Measurements from ENCODE around the gene PPFIBP1.
A peak's percentile ranks its signal among the peaks of the same experiment; 100 is the strongest.

PPFIBP1 gene

DNA sequence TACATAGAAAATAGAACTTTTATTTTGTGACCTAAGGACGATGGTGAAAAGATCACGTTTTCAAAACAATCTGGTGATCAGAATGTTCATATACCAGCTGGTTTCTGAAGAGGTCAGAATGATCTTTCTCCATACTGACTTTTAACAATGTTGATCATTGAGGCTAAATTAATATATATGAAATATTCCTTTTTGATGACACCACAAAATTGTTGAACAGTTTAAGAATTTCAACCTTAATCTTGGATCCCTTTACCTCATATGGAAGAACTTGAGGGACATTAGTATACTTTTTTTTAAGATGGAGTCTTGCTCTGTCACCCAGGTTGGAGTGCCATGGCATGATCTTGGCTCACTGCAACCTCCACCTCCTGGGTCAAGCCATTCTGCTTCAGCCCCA is 169.4 kb downstream of the PPFIBP1 start:
- DNase-seq (ENCODE audit: low read depth) = no peak
- TF ChIP-seq POLR2A (IDR thresholded peaks at IDR 0.05; ENCODE audit: extremely low read depth, insufficient read length) = no peak
- no peak for TF ChIP-seq MYC (IDR thresholded peaks at IDR 0.05; ENCODE audit: low read depth, low read length)
- TF ChIP-seq, protein P1, sequence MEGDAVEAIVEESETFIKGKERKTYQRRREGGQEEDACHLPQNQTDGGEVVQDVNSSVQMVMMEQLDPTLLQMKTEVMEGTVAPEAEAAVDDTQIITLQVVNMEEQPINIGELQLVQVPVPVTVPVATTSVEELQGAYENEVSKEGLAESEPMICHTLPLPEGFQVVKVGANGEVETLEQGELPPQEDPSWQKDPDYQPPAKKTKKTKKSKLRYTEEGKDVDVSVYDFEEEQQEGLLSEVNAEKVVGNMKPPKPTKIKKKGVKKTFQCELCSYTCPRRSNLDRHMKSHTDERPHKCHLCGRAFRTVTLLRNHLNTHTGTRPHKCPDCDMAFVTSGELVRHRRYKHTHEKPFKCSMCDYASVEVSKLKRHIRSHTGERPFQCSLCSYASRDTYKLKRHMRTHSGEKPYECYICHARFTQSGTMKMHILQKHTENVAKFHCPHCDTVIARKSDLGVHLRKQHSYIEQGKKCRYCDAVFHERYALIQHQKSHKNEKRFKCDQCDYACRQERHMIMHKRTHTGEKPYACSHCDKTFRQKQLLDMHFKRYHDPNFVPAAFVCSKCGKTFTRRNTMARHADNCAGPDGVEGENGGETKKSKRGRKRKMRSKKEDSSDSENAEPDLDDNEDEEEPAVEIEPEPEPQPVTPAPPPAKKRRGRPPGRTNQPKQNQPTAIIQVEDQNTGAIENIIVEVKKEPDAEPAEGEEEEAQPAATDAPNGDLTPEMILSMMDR (IDR thresholded peaks at IDR 0.05; ENCODE audit: low read depth, low read length) = no peak
- TF ChIP-seq, protein P2, sequence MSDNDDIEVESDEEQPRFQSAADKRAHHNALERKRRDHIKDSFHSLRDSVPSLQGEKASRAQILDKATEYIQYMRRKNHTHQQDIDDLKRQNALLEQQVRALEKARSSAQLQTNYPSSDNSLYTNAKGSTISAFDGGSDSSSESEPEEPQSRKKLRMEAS (IDR thresholded peaks at IDR 0.05; ENCODE audit: low read depth, low read length) = no peak
- no peak overlapping the region for H3K4me3 ChIP-seq (ENCODE audit: low read depth, low read length)

DNA sequence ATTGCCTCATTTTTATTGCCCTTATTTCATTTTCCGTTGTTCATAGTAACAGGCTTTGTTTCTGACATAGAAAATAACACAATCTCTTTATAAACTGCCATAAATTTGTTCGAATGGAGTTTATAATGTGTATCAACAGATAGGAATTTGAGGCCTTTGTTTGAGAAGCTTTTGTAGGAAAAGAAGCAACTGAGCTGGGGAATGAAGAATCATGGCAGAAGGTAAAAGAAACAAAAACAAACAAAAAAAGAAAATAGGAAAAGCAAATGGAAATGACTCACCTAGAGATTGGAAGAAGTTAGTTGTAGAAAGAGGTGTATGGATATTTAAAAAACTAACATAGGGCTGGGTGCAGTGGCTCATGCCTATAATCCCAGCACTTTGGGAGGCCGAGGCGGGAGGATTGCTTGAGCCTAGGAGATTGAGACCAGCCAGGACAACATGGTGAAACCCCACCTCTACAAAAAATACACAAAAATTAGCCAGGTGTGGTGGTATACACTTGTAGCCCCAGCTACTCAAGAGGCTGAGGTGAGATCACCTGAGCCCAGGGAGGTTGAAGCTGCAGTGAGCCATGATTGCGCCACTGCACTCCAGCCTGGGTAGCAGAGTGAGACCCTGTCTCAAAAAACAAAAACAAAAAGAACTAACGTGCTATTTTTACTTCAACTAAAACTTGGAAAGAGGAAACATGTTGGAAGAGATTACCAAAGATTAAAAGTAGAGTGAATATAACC is 171.7 kb downstream of the PPFIBP1 start:
- no peak for TF ChIP-seq POLR2A (IDR thresholded peaks at IDR 0.05; ENCODE audit: extremely low read depth, insufficient read length)
- TF ChIP-seq, protein P2 (IDR thresholded peaks at IDR 0.05; ENCODE audit: low read depth, low read length) = no peak
- TF ChIP-seq MYC (IDR thresholded peaks at IDR 0.05; ENCODE audit: low read depth, low read length) = no peak
- TF ChIP-seq, protein P1 (IDR thresholded peaks at IDR 0.05; ENCODE audit: low read depth, low read length) = no peak
- H3K4me3 ChIP-seq (ENCODE audit: low read depth, low read length) = no peak overlapping the region
- DNase-seq (ENCODE audit: low read depth) = no peak

DNA sequence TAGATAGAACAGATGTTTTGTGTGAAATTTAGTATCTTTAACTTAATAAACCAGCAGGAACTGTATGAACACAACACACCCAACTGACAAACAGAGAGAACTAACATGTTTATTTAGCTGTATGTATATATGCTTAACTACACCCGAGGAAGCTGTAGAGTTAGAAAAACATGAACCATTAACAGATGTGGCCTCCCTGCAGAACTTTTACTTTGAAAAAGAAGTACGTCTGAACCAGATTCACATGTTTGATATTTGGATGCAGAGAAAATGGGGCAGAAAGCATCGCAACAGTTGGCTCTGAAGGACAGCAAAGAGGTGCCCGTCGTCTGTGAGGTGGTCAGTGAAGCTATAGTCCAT is 172.3 kb downstream of the PPFIBP1 start, which contains the start of gene REP15:
TSS of gene REP15 (plus strand) at position 155 of the 360 bp plus-strand sequence. CDS start at position 271, 116 bp downstream.
- no peak for TF ChIP-seq MYC (IDR thresholded peaks at IDR 0.05; ENCODE audit: low read depth, low read length)
- no peak for DNase-seq (ENCODE audit: low read depth)
- no peak within 1 kb of the TSS for H3K4me3 ChIP-seq (ENCODE audit: low read depth, low read length)

DNA sequence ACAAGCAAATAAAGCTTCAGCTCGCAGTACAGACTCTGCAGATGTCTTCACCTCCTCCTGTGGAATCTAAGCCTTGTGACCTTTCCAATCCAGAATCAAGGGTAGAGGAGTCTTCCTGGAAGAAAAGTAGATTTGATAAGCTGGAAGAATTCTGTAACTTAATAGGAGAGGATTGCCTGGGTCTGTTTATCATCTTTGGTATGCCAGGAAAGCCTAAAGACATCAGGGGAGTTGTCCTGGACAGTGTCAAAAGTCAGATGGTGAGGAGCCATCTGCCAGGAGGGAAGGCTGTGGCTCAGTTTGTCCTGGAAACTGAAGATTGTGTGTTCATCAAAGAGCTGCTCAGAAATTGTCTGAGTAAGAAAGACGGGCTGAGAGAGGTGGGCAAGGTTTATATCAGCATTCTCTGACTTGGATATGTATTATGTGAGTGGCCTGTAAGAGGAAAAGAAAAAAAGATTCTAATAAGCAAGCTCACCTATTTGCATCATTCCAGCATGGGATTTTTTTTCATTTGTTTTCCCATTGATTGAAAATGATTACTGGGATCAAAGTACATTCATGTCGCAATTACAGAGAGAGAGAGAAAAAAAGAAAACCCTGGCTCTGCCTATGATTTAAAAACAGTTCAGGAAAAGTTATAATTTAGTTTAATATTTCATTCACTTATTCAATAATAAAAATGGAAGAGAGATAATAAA is 173.0 kb downstream of the PPFIBP1 start:
- no peak for TF ChIP-seq POLR2A (IDR thresholded peaks at IDR 0.05; ENCODE audit: extremely low read depth, insufficient read length)
- TF ChIP-seq, protein P2 (IDR thresholded peaks at IDR 0.05; ENCODE audit: low read depth, low read length) = no peak
- no peak for TF ChIP-seq MYC (IDR thresholded peaks at IDR 0.05; ENCODE audit: low read depth, low read length)
- no peak overlapping the region for H3K4me3 ChIP-seq (ENCODE audit: low read depth, low read length)
- DNase-seq (ENCODE audit: low read depth) = no peak

DNA sequence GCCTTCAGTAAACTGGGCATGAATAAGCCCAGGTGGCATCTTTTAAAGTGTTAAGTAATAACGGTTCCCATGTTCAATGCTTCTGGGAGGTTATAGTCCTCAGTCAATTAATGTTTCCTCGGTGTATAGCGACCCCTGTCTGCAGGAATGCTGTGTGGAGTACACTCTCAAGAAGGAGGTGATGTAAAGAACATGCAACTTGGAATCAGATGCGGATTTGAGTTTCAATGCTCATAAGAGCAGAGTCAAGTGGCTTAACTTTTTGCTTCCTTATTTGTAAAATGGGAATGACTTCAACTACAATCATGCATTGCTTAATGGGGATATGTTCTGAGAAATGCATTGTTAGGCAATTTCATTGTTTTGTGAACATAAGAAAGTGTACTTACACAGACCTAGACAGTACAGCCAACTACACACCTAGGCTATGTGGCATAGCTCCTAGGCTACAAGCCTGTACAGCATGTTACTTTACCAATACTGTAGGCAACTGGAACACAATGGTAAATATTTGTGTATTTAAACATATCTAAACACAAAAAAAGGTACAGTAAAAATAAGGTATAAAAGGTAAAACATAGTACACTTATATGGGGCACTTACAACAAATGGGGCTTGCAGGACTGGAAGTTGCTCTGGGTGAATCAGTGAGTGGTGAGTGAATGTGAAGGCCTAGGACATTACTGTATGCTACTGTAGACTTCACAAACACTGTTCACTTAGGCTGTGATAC is 179.9 kb downstream of the PPFIBP1 start:
- no peak overlapping the region for H3K4me3 ChIP-seq (ENCODE audit: low read depth, low read length)
- peak; percentile 92 for DNase-seq (ENCODE audit: low read depth)
- TF ChIP-seq, protein P1 (IDR thresholded peaks at IDR 0.05; ENCODE audit: low read depth, low read length) = peak; percentile 99
- no peak for TF ChIP-seq POLR2A (IDR thresholded peaks at IDR 0.05; ENCODE audit: extremely low read depth, insufficient read length)

DNA sequence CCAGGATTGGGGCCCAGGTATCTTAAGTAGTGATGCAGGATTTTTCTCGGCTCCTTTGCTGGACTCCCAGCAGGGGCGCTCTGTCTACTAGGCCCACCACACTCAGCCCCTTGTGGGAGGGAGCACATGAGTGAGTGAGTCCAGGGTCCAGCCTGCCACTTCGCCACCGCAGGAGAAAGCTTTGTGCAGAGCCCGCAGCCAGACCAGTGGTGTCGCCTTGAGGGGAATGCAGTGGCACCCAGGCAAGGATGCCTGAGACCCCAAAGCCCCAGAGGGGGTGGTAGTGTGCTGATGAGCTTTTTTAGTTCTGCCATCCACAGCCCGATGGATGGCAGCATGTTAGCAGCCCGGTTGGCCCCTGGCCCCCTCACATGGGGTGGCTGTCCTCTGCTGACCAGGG is 181.3 kb downstream of the PPFIBP1 start:
- TF ChIP-seq MYC (IDR thresholded peaks at IDR 0.05; ENCODE audit: low read depth, low read length) = no peak
- TF ChIP-seq, protein P1 (IDR thresholded peaks at IDR 0.05; ENCODE audit: low read depth, low read length) = no peak
- TF ChIP-seq POLR2A (IDR thresholded peaks at IDR 0.05; ENCODE audit: extremely low read depth, insufficient read length) = no peak
- TF ChIP-seq, protein P2 (IDR thresholded peaks at IDR 0.05; ENCODE audit: low read depth, low read length) = no peak
- H3K4me3 ChIP-seq (ENCODE audit: low read depth, low read length) = no peak overlapping the region
- DNase-seq (ENCODE audit: low read depth) = peak; percentile 20
